Adrenal gland (tissue), 12 donors: ENCODE measurements around the gene PIGU. TPM values are rescaled to one million over a fixed set of nuclear protein-coding genes. Genes with fewer than 3 reads are reported as not detected.

Source experiments
- DNase-seq, 7 donors: peaks; one replicate each; pipeline ENCODE4 v3.0.0-alpha.2; 2019 to 2020
- H3K27ac ChIP-seq, 5 donors: fragments of 200-600 bp; sonication (generic) in 4 of 5; 1 replicate in 3 of 5; 2 replicates in 2 of 5; pipeline versions ENCODE4 v1.5.1 to v1.8.0; 2016 to 2020; ENCODE audit warnings: mild to moderate bottlenecking in 1 of 5
- H3K27me3 ChIP-seq: fragments of 200-600 bp; 2 replicates; pipeline ENCODE4 v1.8.0; 2021
- H3K36me3 ChIP-seq, 2 donors: fragments of 200-600 bp; replicated peaks in 1 of 2; 1 replicate in 1 of 2; 2 replicates in 1 of 2; pipeline versions ENCODE4 v1.5.1 to v1.8.0; 2018 to 2022
- H3K4me1 ChIP-seq, 2 donors: fragments of 200-600 bp; replicated peaks in 1 of 2; 1 replicate in 1 of 2; 2 replicates in 1 of 2; pipeline versions ENCODE4 v1.5.1 to v1.8.0; 2018 to 2021
- H3K4me3 ChIP-seq, 4 donors: fragments of 200-600 bp; sonication (generic) in 3 of 4; one replicate each; pipeline ENCODE4 v1.5.1; 2016 to 2018
- H3K9me3 ChIP-seq, 3 donors: fragments of 200-600 bp; sonication (generic) in 1 of 3; replicated peaks in 1 of 3; 1 replicate in 2 of 3; 2 replicates in 1 of 3; pipeline versions ENCODE4 v1.5.1 to v1.8.0; 2016 to 2021
- CTCF ChIP-seq, 6 experiments: fragments of 450-650 bp in 4 of 6; fragments of 200-600 bp in 2 of 6; sonication (generic) in 1 of 6; IDR thresholded peaks; 1 replicate in 5 of 6; 2 replicates in 1 of 6; pipeline versions ENCODE4 v1.5.1 to v1.8.0; 2016 to 2021; ENCODE audit warnings: antibody characterized with exemption in 6 of 6, mild to moderate bottlenecking in 2 of 6, moderate library complexity in 1 of 6
- POLR2A ChIP-seq, 2 donors: fragments of 450-650 bp; IDR thresholded peaks; one replicate each; pipeline ENCODE4 v1.6.1; 2017; ENCODE audit warnings: antibody characterized with exemption in 2 of 2, mild to moderate bottlenecking in 2 of 2, moderate library complexity in 1 of 2
- WGBS, 4 donors: extraction: QIAGEN DNeasy Blood & Tissue Kit in 2 of 4; methylation state at CpG; one replicate each; pipeline versions ENCODE4 v1.1.5 to v1.1.7; 2013 to 2017; 5-methylcytosine and 5-hydroxymethylcytosine counted together
- intact Hi-C, 2 donors: fragments of 100-400 bp; cut with DNase I; formaldehyde crosslinking; loops; one replicate each; pipeline versions ENCODE4 v1.14.1 to v1.15.0; 2022 to 2023
- polyA plus RNA-seq, 3 donors: library from polyadenylated mRNA; stranded (reverse); fragments of 200-250 nt in 2 of 3; fragments of 350-450 nt in 1 of 3; fragmentation: Illumina TruSeq in 1 of 3; extraction: RNeasy Lipid Tissue Mini Kit (QIAGEN cat#74804) in 1 of 3; gene quantifications; one replicate each; pipeline ENCODE4 v1.2.3, GENCODE V29; 2013 to 2014
- total RNA-seq, 9 donors: library from RNA; depleted of rRNA in 4 of 9; stranded (reverse); fragments of >200 nt in 4 of 9; fragments of 120-200 nt in 1 of 9; fragmentation: NEBNext Ultra II Directional in 1 of 9; extraction: Animal tissue kit (Norgen Biotek cat#: 25700) in 1 of 9; gene quantifications; one replicate each; pipeline versions ENCODE4 v1.1.0 to v1.2.4, GENCODE V29; 2013 to 2023
- donor health status: healthy with polysubstance abuse.
- donor health status: Bipolar disorder and iron deficiency.
- donor health status: DM: yes; HTN: yes; CAD: no.
- donor health status: DM: no; HTN: no; CAD: no.
- donor health status: DM: no; HTN: no; CAD: no.
- donor health status: DM: yes; HTN: yes; CAD: no.

PIGU gene
- total and polyA plus RNA-seq, 12 donors, result 16.8 to 64.1 (median 23.1) TPM

GRCh38 chr20:34583544-34583943 is 93.3 kb downstream of the PIGU start:
- no peaks in the 10 kb centered on the region for H3K9me3 ChIP-seq

GRCh38 chr20:34582911-34583310 is 94.0 kb downstream of the PIGU start:
- peaks cover 0 to 4% of the 10 kb centered on the region in 2 donors for H3K36me3 ChIP-seq
- intact Hi-C loops, result loop anchor here in 1 of 2 donors (5.0 kb wide), 1 partner anchor 184 kb away; no protein-coding TSS in a partner anchor

More at GRCh38 chr20:34583544-34583943, 93.3 kb downstream of the PIGU start:
- TF ChIP-seq POLR2A (IDR thresholded peaks at IDR 0.05) (no peak), CTCF (IDR thresholded peaks at IDR 0.05) (no peak)
- Histone ChIP-seq H3K27ac (no peak overlapping the region), H3K36me3 (peaks cover 0 to 4% of the 10 kb centered on the region in 2 donors), H3K4me3 (no peak overlapping the region), H3K27me3 (no peaks in the 10 kb centered on the region), H3K4me1 (no peaks in the 10 kb centered on the region)
- DNase-seq, result peak in 2 of 7 donors; percentile 12 to 46
- intact Hi-C loops, result loop anchor here in 1 of 2 donors (5.0 kb wide), 1 partner anchor 184 kb away; no protein-coding TSS in a partner anchor
- WGBS, 4 donors, result 71 to 85% (median 81%) methylated on average over 3 to 6 of the region's 6 CpGs

GRCh38 chr20:34582221-34582620 is 94.7 kb downstream of the PIGU start:
- H3K36me3 ChIP-seq, result peaks cover 0 to 4% of the 10 kb centered on the region in 2 donors
- no peaks in the 10 kb centered on the region for H3K4me1 ChIP-seq
- peak overlapping the region in 2 of 5 donors; percentile 61 to 66 for H3K27ac ChIP-seq
- no peaks in the 10 kb centered on the region for H3K9me3 ChIP-seq
- intact Hi-C loops, result loop anchor here in 1 of 2 donors (5.0 kb wide), 1 partner anchor 185 kb away; no protein-coding TSS in a partner anchor
- WGBS, 4 donors, result 78 to 88% (median 86%) methylated on average over 4 of the region's 4 CpGs
- peak in 2 of 7 donors; percentile 7 to 33 for DNase-seq
- TF ChIP-seq CTCF (IDR thresholded peaks at IDR 0.05) (no peak), POLR2A (IDR thresholded peaks at IDR 0.05) (no peak)
- H3K27me3 ChIP-seq, result no peaks in the 10 kb centered on the region
- no peak overlapping the region for H3K4me3 ChIP-seq

More at GRCh38 chr20:34582911-34583310, 94.0 kb downstream of the PIGU start:
- whole genome bisulfite sequencing, 4 donors, result 87 to 100% (median 94%) methylated on average over 4 of the region's 4 CpGs
- no peak overlapping the region for H3K27ac ChIP-seq
- TF ChIP-seq CTCF (IDR thresholded peaks at IDR 0.05) (no peak), POLR2A (IDR thresholded peaks at IDR 0.05) (no peak)
- peak in 2 of 7 donors; percentile 9 to 29 for DNase-seq
- H3K4me1 ChIP-seq, result no peaks in the 10 kb centered on the region
- no peaks in the 10 kb centered on the region for H3K27me3 ChIP-seq
- no peak overlapping the region for H3K4me3 ChIP-seq
- no peaks in the 10 kb centered on the region for H3K9me3 ChIP-seq

GRCh38 chr20:34581341-34582184 is 95.3 kb downstream of the PIGU start:
- Histone ChIP-seq H3K9me3 (no peaks in the 10 kb centered on the region), H3K27ac (peak overlapping the region in 2 of 5 donors; percentile 61 to 66), H3K36me3 (peaks cover 0 to 4% of the 10 kb centered on the region in 2 donors), H3K4me3 (no peak overlapping the region), H3K27me3 (no peaks in the 10 kb centered on the region), H3K4me1 (no peaks in the 10 kb centered on the region)
- TF ChIP-seq POLR2A (IDR thresholded peaks at IDR 0.05), result no peak
- TF ChIP-seq CTCF (IDR thresholded peaks at IDR 0.05), result no peak
- DNase-seq, result peak in 2 of 7 donors; percentile 16 to 62
- WGBS, 4 donors, result 84 to 89% (median 87%) methylated on average over 11 of the region's 11 CpGs
- intact Hi-C loops, result loop anchor here in 1 of 2 donors (5.0 kb wide), 1 partner anchor 186 kb away; no protein-coding TSS in a partner anchor
